Trophoblast cell (in vitro differentiated cells and primary cell): ENCODE results near the gene KCNQ1.

Experiments used
- DNase-seq, 2 donors: peaks; one replicate each; pipeline ENCODE4 v3.0.0-alpha.2; 2016
- H2AFZ ChIP-seq: 2 replicates; pipeline ENCODE4 v1.6.1; 2013; ENCODE audit warnings: low read length, moderate library complexity, mild to moderate bottlenecking; ENCODE audit not compliant: insufficient read depth, poor library complexity
- H2AK5ac ChIP-seq: 2 replicates; pipeline ENCODE4 v1.6.1; 2013; ENCODE audit warnings: mild to moderate bottlenecking, low read length
- H2BK120ac ChIP-seq: 2 replicates; pipeline ENCODE4 v1.6.1; 2013; ENCODE audit warnings: low read length, mild to moderate bottlenecking, moderate library complexity; ENCODE audit not compliant: insufficient read depth, poor library complexity
- H2BK12ac ChIP-seq: 2 replicates; pipeline ENCODE4 v1.6.1; 2013; ENCODE audit warnings: mild to moderate bottlenecking, low read length, moderate library complexity
- H2BK5ac ChIP-seq: 2 replicates; pipeline ENCODE4 v1.6.1; 2013; ENCODE audit warnings: low read length, low read depth, moderate library complexity, mild to moderate bottlenecking; ENCODE audit not compliant: poor library complexity
- H3K14ac ChIP-seq: 2 replicates; pipeline ENCODE4 v1.6.1; 2013; ENCODE audit warnings: mild to moderate bottlenecking, low read length
- H3K18ac ChIP-seq: 2 replicates; pipeline ENCODE4 v1.6.1; 2013; ENCODE audit warnings: mild to moderate bottlenecking, low read length
- H3K23ac ChIP-seq: 2 replicates; pipeline ENCODE4 v1.6.1; 2013; ENCODE audit warnings: low read length
- H3K27ac ChIP-seq: 2 replicates; pipeline ENCODE4 v1.5.1; 2013; ENCODE audit warnings: low read depth, mild to moderate bottlenecking, inconsistent platforms, low read length, moderate library complexity
- H3K27me3 ChIP-seq: 2 replicates; pipeline ENCODE4 v1.6.1; 2013; ENCODE audit warnings: inconsistent platforms, mild to moderate bottlenecking, low read length, moderate library complexity; ENCODE audit not compliant: insufficient read depth
- H3K36me3 ChIP-seq, 2 experiments: 1 replicate in 1 of 2; 2 replicates in 1 of 2; pipeline ENCODE4 v1.6.1; 2013; ENCODE audit warnings: low read length in 2 of 2, mild to moderate bottlenecking in 2 of 2, moderate library complexity in 1 of 2; ENCODE audit not compliant: insufficient read depth in 2 of 2, control insufficient read depth in 1 of 2
- H3K4ac ChIP-seq: 2 replicates; pipeline ENCODE4 v1.6.1; 2013; ENCODE audit warnings: low read depth, mild to moderate bottlenecking, low read length, moderate library complexity
- H3K4me1 ChIP-seq, 2 experiments: 1 replicate in 1 of 2; 2 replicates in 1 of 2; pipeline ENCODE4 v1.6.1; 2013; ENCODE audit warnings: low read length in 2 of 2, mild to moderate bottlenecking in 2 of 2, moderate library complexity in 1 of 2; ENCODE audit not compliant: insufficient read depth in 2 of 2, control insufficient read depth in 1 of 2
- H3K4me2 ChIP-seq: 2 replicates; pipeline ENCODE4 v1.6.1; 2013; ENCODE audit warnings: inconsistent platforms, mild to moderate bottlenecking, low read length, moderate library complexity
- H3K4me3 ChIP-seq: 2 replicates; pipeline ENCODE4 v1.5.1; 2013; ENCODE audit warnings: mild to moderate bottlenecking, low read depth, low read length, inconsistent platforms
- H3K79me1 ChIP-seq: one replicate; pipeline ENCODE4 v1.6.1; 2013; ENCODE audit warnings: low read length
- H3K79me2 ChIP-seq: 2 replicates; pipeline ENCODE4 v1.6.1; 2013; ENCODE audit warnings: low read length, mild to moderate bottlenecking; ENCODE audit not compliant: control insufficient read depth, insufficient read depth, poor library complexity
- H3K9ac ChIP-seq: 2 replicates; pipeline ENCODE4 v1.6.1; 2013; ENCODE audit warnings: mild to moderate bottlenecking, low read length
- H3K9me3 ChIP-seq: 2 replicates; pipeline ENCODE4 v1.6.1; 2013; ENCODE audit warnings: low read depth, mild to moderate bottlenecking, control low read depth, inconsistent platforms, low read length; ENCODE audit not compliant: insufficient read depth
- H4K12ac ChIP-seq: 2 replicates; pipeline ENCODE4 v1.6.1; 2013; ENCODE audit warnings: low read depth, mild to moderate bottlenecking, low read length, moderate library complexity
- H4K8ac ChIP-seq: 2 replicates; pipeline ENCODE4 v1.6.1; 2013; ENCODE audit warnings: low read depth, mild to moderate bottlenecking, low read length, moderate library complexity
- H4K91ac ChIP-seq: one replicate; pipeline ENCODE4 v1.6.1; 2013; ENCODE audit warnings: low read depth, mild to moderate bottlenecking, low read length, moderate library complexity
- WGBS: extraction: QIAGEN DNeasy Blood & Tissue Kit; methylation state at CpG from one replicate; pipeline ENCODE4 v1.1.7; 2013; ENCODE audit warnings: missing lambda C conversion rate; ENCODE audit not compliant: insufficient read length, insufficient coverage; ENCODE audit errors: extremely low coverage; 5-methylcytosine and 5-hydroxymethylcytosine counted together

Gene KCNQ1

GRCh38 chr11:2431395-2431794 lies 13.4 kb upstream of the KCNQ1 start:
- Histone ChIP-seq H3K9me3 (peaks cover 31% of the 10 kb centered on the region), H3K79me2 (no peaks in the 10 kb centered on the region), H3K4me2 (no peak overlapping the region), H2BK5ac (no peak overlapping the region), H3K36me3 (no peaks in the 10 kb centered on the region), H3K4me3 (no peak overlapping the region), H2AK5ac (no peak overlapping the region), H3K4ac (no peak overlapping the region), H3K18ac (no peak overlapping the region), H3K4me1 (no peaks in the 10 kb centered on the region), H4K91ac (no peak overlapping the region), H2BK12ac (no peak overlapping the region), H4K12ac (no peak overlapping the region), H2BK120ac (no peak overlapping the region), H4K8ac (no peak overlapping the region), H3K27ac (no peak overlapping the region), H3K9ac (no peak overlapping the region), H3K23ac (no peak overlapping the region), H3K27me3 (no peaks in the 10 kb centered on the region), H2AFZ (no peak overlapping the region), H3K14ac (no peak overlapping the region), H3K79me1 (no peaks in the 10 kb centered on the region)
- no peak for DNase-seq
- no CpG with 5 or more reads among the region's 1 CpG for WGBS

- H2BK120ac ChIP-seq = no peak overlapping the region
- H3K79me1 ChIP-seq = no peaks in the 10 kb centered on the region
- no peaks in the 10 kb centered on the region for H3K79me2 ChIP-seq
- H3K27me3 ChIP-seq = no peaks in the 10 kb centered on the region
- H2AFZ ChIP-seq = no peak overlapping the region
- no peaks in the 10 kb centered on the region for H3K4me1 ChIP-seq
- H2AK5ac ChIP-seq = no peak overlapping the region
- no peak overlapping the region for H4K91ac ChIP-seq
- DNase-seq = no peak
- no peak overlapping the region for H2BK5ac ChIP-seq
- no peak overlapping the region for H3K27ac ChIP-seq
- H3K4me2 ChIP-seq = no peak overlapping the region
- no peak overlapping the region for H3K18ac ChIP-seq
- H3K23ac ChIP-seq = no peak overlapping the region
- no peak overlapping the region for H3K14ac ChIP-seq
- H3K9ac ChIP-seq = no peak overlapping the region
- H3K4me3 ChIP-seq = no peak overlapping the region
- no peak overlapping the region for H3K4ac ChIP-seq
- no peaks in the 10 kb centered on the region for H3K36me3 ChIP-seq
- no peak overlapping the region for H2BK12ac ChIP-seq
- no peak overlapping the region for H4K8ac ChIP-seq
- no peak overlapping the region for H4K12ac ChIP-seq
- WGBS = no CpG with 5 or more reads among the region's 15 CpGs
- H3K9me3 ChIP-seq = peaks cover 31% of the 10 kb centered on the region
Measured at GRCh38 chr11:2432171-2432621, 12.6 kb upstream of the KCNQ1 start.

- no peak overlapping the region for H2BK5ac ChIP-seq
Measured at GRCh38 chr11:2432628-2433071, 12.2 kb upstream of the KCNQ1 start.

GRCh38 chr11:2433106-2433925 lies 11.5 kb upstream of the KCNQ1 start:
- Histone ChIP-seq H4K12ac (no peak overlapping the region), H3K4me3 (peak overlapping the region; percentile 57), H2BK5ac (no peak overlapping the region), H3K4me1 (no peaks in the 10 kb centered on the region), H3K4me2 (no peak overlapping the region), H3K27me3 (no peaks in the 10 kb centered on the region), H3K18ac (no peak overlapping the region), H3K27ac (no peak overlapping the region), H3K36me3 (no peaks in the 10 kb centered on the region), H3K23ac (peak overlapping the region; percentile 1), H3K79me2 (no peaks in the 10 kb centered on the region), H4K8ac (no peak overlapping the region), H3K4ac (no peak overlapping the region), H2AFZ (no peak overlapping the region), H2BK12ac (no peak overlapping the region), H4K91ac (no peak overlapping the region), H3K9ac (no peak overlapping the region), H2BK120ac (no peak overlapping the region), H2AK5ac (no peak overlapping the region), H3K79me1 (no peaks in the 10 kb centered on the region), H3K9me3 (peaks cover 33% of the 10 kb centered on the region), H3K14ac (no peak overlapping the region)
- no CpG with 5 or more reads among the region's 22 CpGs for WGBS
- DNase-seq = no peak

More at GRCh38 chr11:2432628-2433071, 12.2 kb upstream of the KCNQ1 start:
- H3K23ac ChIP-seq = no peak overlapping the region
- H3K14ac ChIP-seq = no peak overlapping the region
- no peaks in the 10 kb centered on the region for H3K27me3 ChIP-seq
- no peak overlapping the region for H3K27ac ChIP-seq
- no peak overlapping the region for H3K9ac ChIP-seq
- no peak overlapping the region for H2AFZ ChIP-seq
- no peak overlapping the region for H2BK12ac ChIP-seq
- H3K9me3 ChIP-seq = peaks cover 33% of the 10 kb centered on the region
- H3K79me2 ChIP-seq = no peaks in the 10 kb centered on the region
- no CpG with 5 or more reads among the region's 13 CpGs for whole genome bisulfite sequencing
- H3K79me1 ChIP-seq = no peaks in the 10 kb centered on the region
- H4K8ac ChIP-seq = no peak overlapping the region
- no peak overlapping the region for H3K4me3 ChIP-seq
- no peak overlapping the region for H3K18ac ChIP-seq
- no peak for DNase-seq
- H4K12ac ChIP-seq = no peak overlapping the region
- H2AK5ac ChIP-seq = no peak overlapping the region
- H2BK120ac ChIP-seq = no peak overlapping the region
- H4K91ac ChIP-seq = no peak overlapping the region
- H3K36me3 ChIP-seq = no peaks in the 10 kb centered on the region
- no peaks in the 10 kb centered on the region for H3K4me1 ChIP-seq
- no peak overlapping the region for H3K4me2 ChIP-seq
- no peak overlapping the region for H3K4ac ChIP-seq
